ENCODE measurements around the gene ITIH5.

ITIH5 gene

GRCh38 chr10:7651853-7652470 lies 14.8 kb downstream of the ITIH5 start:
- Histone ChIP-seq H3K27ac (ENCODE audit: low read length) (no peak overlapping the region), H3K36me3 (ENCODE audit: control insufficient read depth in 1 of 2, insufficient read depth in 2 of 2, low read length in 2 of 2) (peaks cover 0 to 8% of the 10 kb centered on the region in 2 donors), H3K4me3 (ENCODE audit: low read depth in 1 of 2, low read length in 2 of 2) (no peak overlapping the region), H3K4me1 (ENCODE audit: control insufficient read depth in 1 of 2, insufficient read depth in 2 of 2, low read length in 2 of 2) (no peaks in the 10 kb centered on the region), H3K9me3 (ENCODE audit: control insufficient read depth in 1 of 2, low read length in 2 of 2) (no peaks in the 10 kb centered on the region), H3K27me3 (ENCODE audit: low read depth, low read length) (no peaks in the 10 kb centered on the region)

- H3K9me3 ChIP-seq (ENCODE audit: control insufficient read depth in 1 of 2, low read length in 2 of 2) = no peaks in the 10 kb centered on the region
- no peaks in the 10 kb centered on the region for H3K27me3 ChIP-seq (ENCODE audit: low read depth, low read length)
- H3K36me3 ChIP-seq (ENCODE audit: control insufficient read depth in 1 of 2, insufficient read depth in 2 of 2, low read length in 2 of 2) = peaks cover 0 to 8% of the 10 kb centered on the region in 2 donors
- H3K27ac ChIP-seq (ENCODE audit: low read length) = peak overlapping the region; percentile 12
- peaks cover 0 to 2% of the 10 kb centered on the region in 2 donors for H3K4me1 ChIP-seq (ENCODE audit: control insufficient read depth in 1 of 2, insufficient read depth in 2 of 2, low read length in 2 of 2)
- H3K4me3 ChIP-seq (ENCODE audit: low read depth in 1 of 2, low read length in 2 of 2) = no peak overlapping the region
These were observed 17.0 kb downstream of the ITIH5 start for GRCh38 chr10:7649673-7650300.

GRCh38 chr10:7647062-7647664 lies 19.6 kb downstream of the ITIH5 start:
- Histone ChIP-seq H3K27me3 (ENCODE audit: low read depth, low read length) (no peaks in the 10 kb centered on the region), H3K27ac (ENCODE audit: low read length) (no peak overlapping the region), H3K4me3 (ENCODE audit: low read depth in 1 of 2, low read length in 2 of 2) (no peak overlapping the region), H3K9me3 (ENCODE audit: control insufficient read depth in 1 of 2, low read length in 2 of 2) (no peaks in the 10 kb centered on the region), H3K4me1 (ENCODE audit: control insufficient read depth in 1 of 2, insufficient read depth in 2 of 2, low read length in 2 of 2) (peaks cover 0 to 2% of the 10 kb centered on the region in 2 donors), H3K36me3 (ENCODE audit: control insufficient read depth in 1 of 2, insufficient read depth in 2 of 2, low read length in 2 of 2) (no peaks in the 10 kb centered on the region)

GRCh38 chr10:7642491-7643011 lies 24.2 kb downstream of the ITIH5 start:
- Histone ChIP-seq H3K36me3 (ENCODE audit: control insufficient read depth in 1 of 2, insufficient read depth in 2 of 2, low read length in 2 of 2) (peaks cover 0 to 31% of the 10 kb centered on the region in 2 donors), H3K4me1 (ENCODE audit: control insufficient read depth in 1 of 2, insufficient read depth in 2 of 2, low read length in 2 of 2) (peaks cover 0 to 2% of the 10 kb centered on the region in 2 donors), H3K9me3 (ENCODE audit: control insufficient read depth in 1 of 2, low read length in 2 of 2) (no peaks in the 10 kb centered on the region), H3K27ac (ENCODE audit: low read length) (peak overlapping the region; percentile 22), H3K27me3 (ENCODE audit: low read depth, low read length) (no peaks in the 10 kb centered on the region), H3K4me3 (ENCODE audit: low read depth in 1 of 2, low read length in 2 of 2) (no peak overlapping the region)

GRCh38 chr10:7635408-7636125 lies 31.2 kb downstream of the ITIH5 start:
- no peaks in the 10 kb centered on the region for H3K27me3 ChIP-seq (ENCODE audit: low read depth, low read length)
- no peak overlapping the region for H3K4me3 ChIP-seq (ENCODE audit: low read depth in 1 of 2, low read length in 2 of 2)
- H3K36me3 ChIP-seq (ENCODE audit: control insufficient read depth in 1 of 2, insufficient read depth in 2 of 2, low read length in 2 of 2) = peaks cover 0 to 30% of the 10 kb centered on the region in 2 donors
- peaks cover 0 to 4% of the 10 kb centered on the region in 2 donors for H3K4me1 ChIP-seq (ENCODE audit: control insufficient read depth in 1 of 2, insufficient read depth in 2 of 2, low read length in 2 of 2)
- H3K27ac ChIP-seq (ENCODE audit: low read length) = no peak overlapping the region
- H3K9me3 ChIP-seq (ENCODE audit: control insufficient read depth in 1 of 2, low read length in 2 of 2) = no peaks in the 10 kb centered on the region

GRCh38 chr10:7634142-7634894 lies 32.4 kb downstream of the ITIH5 start:
- Histone ChIP-seq H3K9me3 (ENCODE audit: control insufficient read depth in 1 of 2, low read length in 2 of 2) (no peaks in the 10 kb centered on the region), H3K36me3 (ENCODE audit: control insufficient read depth in 1 of 2, insufficient read depth in 2 of 2, low read length in 2 of 2) (peaks cover 0 to 23% of the 10 kb centered on the region in 2 donors), H3K4me1 (ENCODE audit: control insufficient read depth in 1 of 2, insufficient read depth in 2 of 2, low read length in 2 of 2) (peaks cover 0 to 4% of the 10 kb centered on the region in 2 donors), H3K4me3 (ENCODE audit: low read depth in 1 of 2, low read length in 2 of 2) (no peak overlapping the region), H3K27me3 (ENCODE audit: low read depth, low read length) (no peaks in the 10 kb centered on the region), H3K27ac (ENCODE audit: low read length) (no peak overlapping the region)

- no peaks in the 10 kb centered on the region for H3K27me3 ChIP-seq (ENCODE audit: low read depth, low read length)
- peaks cover 0 to 7% of the 10 kb centered on the region in 2 donors for H3K4me1 ChIP-seq (ENCODE audit: control insufficient read depth in 1 of 2, insufficient read depth in 2 of 2, low read length in 2 of 2)
- H3K4me3 ChIP-seq (ENCODE audit: low read depth in 1 of 2, low read length in 2 of 2) = no peak overlapping the region
- H3K27ac ChIP-seq (ENCODE audit: low read length) = peak overlapping the region; percentile 35
- H3K9me3 ChIP-seq (ENCODE audit: control insufficient read depth in 1 of 2, low read length in 2 of 2) = no peaks in the 10 kb centered on the region
- no peaks in the 10 kb centered on the region for H3K36me3 ChIP-seq (ENCODE audit: control insufficient read depth in 1 of 2, insufficient read depth in 2 of 2, low read length in 2 of 2)
These were observed 40.5 kb downstream of the ITIH5 start for GRCh38 chr10:7626283-7626682.

GRCh38 chr10:7625836-7626235 lies 40.9 kb downstream of the ITIH5 start:
- H3K27me3 ChIP-seq (ENCODE audit: low read depth, low read length) = no peaks in the 10 kb centered on the region
- H3K9me3 ChIP-seq (ENCODE audit: control insufficient read depth in 1 of 2, low read length in 2 of 2) = no peaks in the 10 kb centered on the region
- H3K4me1 ChIP-seq (ENCODE audit: control insufficient read depth in 1 of 2, insufficient read depth in 2 of 2, low read length in 2 of 2) = peaks cover 0 to 7% of the 10 kb centered on the region in 2 donors
- no peak overlapping the region for H3K4me3 ChIP-seq (ENCODE audit: low read depth in 1 of 2, low read length in 2 of 2)
- H3K36me3 ChIP-seq (ENCODE audit: control insufficient read depth in 1 of 2, insufficient read depth in 2 of 2, low read length in 2 of 2) = no peaks in the 10 kb centered on the region
- peak overlapping the region; percentile 35 for H3K27ac ChIP-seq (ENCODE audit: low read length)

GRCh38 chr10:7625009-7625408 lies 41.8 kb downstream of the ITIH5 start:
- Histone ChIP-seq H3K27me3 (ENCODE audit: low read depth, low read length) (no peaks in the 10 kb centered on the region), H3K9me3 (ENCODE audit: control insufficient read depth in 1 of 2, low read length in 2 of 2) (no peaks in the 10 kb centered on the region), H3K4me3 (ENCODE audit: low read depth in 1 of 2, low read length in 2 of 2) (no peak overlapping the region), H3K4me1 (ENCODE audit: control insufficient read depth in 1 of 2, insufficient read depth in 2 of 2, low read length in 2 of 2) (peaks cover 0 to 7% of the 10 kb centered on the region in 2 donors), H3K36me3 (ENCODE audit: control insufficient read depth in 1 of 2, insufficient read depth in 2 of 2, low read length in 2 of 2) (no peaks in the 10 kb centered on the region), H3K27ac (ENCODE audit: low read length) (no peak overlapping the region)

GRCh38 chr10:7622969-7623368 lies 43.8 kb downstream of the ITIH5 start:
- H3K27me3 ChIP-seq (ENCODE audit: low read depth, low read length) = no peaks in the 10 kb centered on the region
- peaks cover 0 to 13% of the 10 kb centered on the region in 2 donors for H3K4me1 ChIP-seq (ENCODE audit: control insufficient read depth in 1 of 2, insufficient read depth in 2 of 2, low read length in 2 of 2)
- H3K9me3 ChIP-seq (ENCODE audit: control insufficient read depth in 1 of 2, low read length in 2 of 2) = no peaks in the 10 kb centered on the region
- H3K4me3 ChIP-seq (ENCODE audit: low read depth in 1 of 2, low read length in 2 of 2) = no peak overlapping the region
- H3K36me3 ChIP-seq (ENCODE audit: control insufficient read depth in 1 of 2, insufficient read depth in 2 of 2, low read length in 2 of 2) = no peaks in the 10 kb centered on the region
- no peak overlapping the region for H3K27ac ChIP-seq (ENCODE audit: low read length)

All from muscle layer of duodenum (tissue), 2 donors.